HCT116 (cell line): ENCODE measurements around the gene HAP1. TPM values are rescaled to one million over a fixed set of nuclear protein-coding genes. Genes with fewer than 3 reads are reported as not detected.

ENCODE experiments used
- ATAC-seq: fragments of 200-7000 bp; cut with Tn5 transposase; 2 replicates; pipeline ENCODE4 v1.9.1; 2020; ENCODE audit warnings: mild to moderate bottlenecking, moderate library complexity
- BruUV-seq: library from RNA; stranded (reverse); fragments of 400-500 nt; replicated peaks from 2 replicates; lab custom pipeline; 2021; lab: Mats Ljungman, UMichigan
- CTCF ChIA-PET: fragments of 300-600 bp; sonication (Branson Sonifier 250); formaldehyde crosslinking; loops from one replicate; lab custom pipeline; 2021; ENCODE audit warnings: antibody characterized with exemption; lab: Charles Lee
- POLR2A ChIA-PET: fragments of 300-600, 350-600 bp; sonication (Branson Sonifier 250); formaldehyde crosslinking; loops from one replicate; lab custom pipeline; 2021; ENCODE audit warnings: antibody characterized with exemption; lab: Charles Lee
- RAD21 ChIA-PET, 2 experiments: fragments of 300-600 bp; sonication (Branson Sonifier 250); formaldehyde crosslinking; loops; one replicate each; lab custom pipeline; 2023; ENCODE audit warnings: low total read pairs in 2 of 2; ENCODE audit not compliant: uncharacterized antibody in 2 of 2, unreplicated experiment in 2 of 2, low non-redundant PET in 1 of 2; lab: Charles Lee
- DNase-seq: peaks from one replicate; pipeline ENCODE4 v3.0.0-alpha.2; 2010; ENCODE audit warnings: low read depth, low spot score
- H2AFZ ChIP-seq: fragments of 200-600 bp; shearing (Covaris generic), sonication (generic); 2 replicates; pipeline ENCODE4 v1.6.1; 2017; ENCODE audit warnings: low read depth, mixed run types, mixed read lengths, antibody characterized with exemption, low read length; ENCODE audit not compliant: poor library complexity, severe bottlenecking
- H3K27ac ChIP-seq: 2 replicates; pipeline ENCODE4 v1.5.1; 2012; ENCODE audit warnings: low read depth, low read length
- H3K27me3 ChIP-seq: fragments of 200-600 bp; sonication (generic); 2 replicates; pipeline ENCODE4 v1.6.1; 2016; ENCODE audit warnings: mixed run types, low read length, mixed read lengths; ENCODE audit not compliant: insufficient read depth
- H3K36me3 ChIP-seq, 2 experiments: fragments of 200-500 bp in 1 of 2; fragments of 200-600 bp in 1 of 2; sonication (Bioruptor generic) in 1 of 2; sonication (generic) in 1 of 2; 2 replicates each; pipeline versions ENCODE4 v1.5.1 to v1.6.1; 2014 to 2016; ENCODE audit warnings: low read length in 2 of 2, inconsistent platforms in 1 of 2, mixed read lengths in 1 of 2, mixed run types in 1 of 2; ENCODE audit not compliant: insufficient read depth in 2 of 2, control insufficient read depth in 1 of 2
- H3K4me1 ChIP-seq, 2 experiments: fragments of 200-600 bp in 1 of 2; sonication (generic) in 1 of 2; 2 replicates each; pipeline versions ENCODE4 v1.5.1 to v1.6.1; 2012 to 2017; ENCODE audit warnings: low read length in 2 of 2, inconsistent platforms in 1 of 2, mild to moderate bottlenecking in 1 of 2, mixed read lengths in 1 of 2, mixed run types in 1 of 2, moderate library complexity in 1 of 2; ENCODE audit not compliant: insufficient read depth in 2 of 2, control insufficient read depth in 1 of 2
- H3K4me2 ChIP-seq: fragments of 200-600 bp; sonication (generic); 2 replicates; pipeline ENCODE4 v1.6.1; 2017; ENCODE audit warnings: mixed run types, low read length, mixed read lengths
- H3K4me3 ChIP-seq, 2 experiments: fragments of 200-600 bp in 1 of 2; sonication (generic) in 1 of 2; replicated peaks in 1 of 2; 2 replicates each; pipeline ENCODE4 v1.5.1; 2011 to 2016; ENCODE audit warnings: low read length in 2 of 2, control low read depth in 1 of 2, low read depth in 1 of 2, mild to moderate bottlenecking in 1 of 2, mixed read lengths in 1 of 2, mixed run types in 1 of 2
- H3K79me2 ChIP-seq: fragments of 200-600 bp; sonication (generic); 2 replicates; pipeline ENCODE4 v1.6.1; 2017; ENCODE audit warnings: mild to moderate bottlenecking, mixed run types, low read length, moderate library complexity, mixed read lengths; ENCODE audit not compliant: insufficient read depth
- H3K9ac ChIP-seq: fragments of 200-600 bp; sonication (generic); 2 replicates; pipeline ENCODE4 v1.6.1; 2016; ENCODE audit warnings: low read length, mixed read lengths
- H3K9me2 ChIP-seq: fragments of 200-600 bp; sonication (generic), shearing (Covaris generic); 2 replicates; pipeline ENCODE4 v1.6.1; 2017; ENCODE audit warnings: mixed run types, mild to moderate bottlenecking, moderate library complexity; ENCODE audit not compliant: insufficient read depth
- H3K9me3 ChIP-seq, 2 experiments: fragments of 200-500 bp in 1 of 2; fragments of 200-600 bp in 1 of 2; sonication (Bioruptor generic) in 1 of 2; sonication (generic) in 1 of 2; 2 replicates each; pipeline ENCODE4 v1.6.1; 2014 to 2017; ENCODE audit warnings: low read length in 2 of 2, mixed read lengths in 2 of 2, inconsistent platforms in 1 of 2, low read depth in 1 of 2, mild to moderate bottlenecking in 1 of 2, mixed run types in 1 of 2, moderate library complexity in 1 of 2; ENCODE audit not compliant: control insufficient read depth in 1 of 2, insufficient read depth in 1 of 2
- H4K20me1 ChIP-seq: fragments of 200-600 bp; sonication (generic), shearing (Covaris generic); 2 replicates; pipeline ENCODE4 v1.6.1; 2017; ENCODE audit warnings: mixed run types, mild to moderate bottlenecking, moderate library complexity; ENCODE audit not compliant: insufficient read depth
- CEBPB ChIP-seq: IDR thresholded peaks from 2 replicates; pipeline ENCODE4 v1.6.1; 2012; ENCODE audit warnings: low read depth
- CTCF ChIP-seq, 3 experiments: fragments of 200-600 bp in 1 of 3; sonication (generic) in 1 of 3; IDR thresholded peaks in 2 of 3; conservative IDR thresholded peaks in 1 of 3; 2 replicates each; pipeline ENCODE4 v1.5.1; 2012 to 2017; ENCODE audit warnings: low read depth in 2 of 3, low read length in 2 of 3, antibody characterized with exemption in 1 of 3, borderline replicate concordance in 1 of 3, control low read depth in 1 of 3, mild to moderate bottlenecking in 1 of 3, mixed read lengths in 1 of 3, mixed run types in 1 of 3, moderate library complexity in 1 of 3; ENCODE audit not compliant: insufficient read depth in 1 of 3
- ELF1 ChIP-seq: IDR thresholded peaks from 2 replicates; pipeline ENCODE4 v1.6.1; 2012; ENCODE audit warnings: low read depth, borderline replicate concordance
- EZH2 ChIP-seq: fragments of 200-600 bp; sonication (generic); IDR thresholded peaks from 2 replicates; pipeline ENCODE4 v1.6.1; 2017; ENCODE audit warnings: antibody characterized with exemption, mixed run types
- EZH2phosphoT487 ChIP-seq: fragments of 200-600 bp; IDR thresholded peaks from 2 replicates; pipeline ENCODE4 v1.6.1; 2018; ENCODE audit warnings: antibody characterized with exemption, borderline replicate concordance
- JUND ChIP-seq: IDR thresholded peaks from 2 replicates; pipeline ENCODE4 v1.6.1; 2012
- POLR2A ChIP-seq: IDR thresholded peaks from 2 replicates; pipeline ENCODE4 v1.7.0; 2011; ENCODE audit warnings: borderline replicate concordance; ENCODE audit not compliant: insufficient read depth, insufficient read length; ENCODE audit errors: extremely low read depth
- RAD21 ChIP-seq: IDR thresholded peaks from 2 replicates; pipeline ENCODE4 v1.6.1; 2012; ENCODE audit warnings: low read depth, mild to moderate bottlenecking
- SP1 ChIP-seq: IDR thresholded peaks from 2 replicates; pipeline ENCODE4 v1.6.1; 2012; ENCODE audit warnings: low read depth
- TCF7L2 ChIP-seq: IDR thresholded peaks from 2 replicates; pipeline ENCODE4 v1.7.0; 2011; ENCODE audit warnings: borderline replicate concordance, inconsistent platforms; ENCODE audit not compliant: insufficient read depth, insufficient read length; ENCODE audit errors: extremely low read depth
- YY1 ChIP-seq: IDR thresholded peaks from 2 replicates; pipeline ENCODE4 v1.6.1; 2011; ENCODE audit warnings: low read length, low read depth, moderate library complexity, mild to moderate bottlenecking; ENCODE audit not compliant: insufficient replicate concordance; ENCODE audit errors: extremely low read depth
- ZBTB33 ChIP-seq: IDR thresholded peaks from 2 replicates; pipeline ENCODE4 v1.6.1; 2011; ENCODE audit warnings: mild to moderate bottlenecking, low read length, moderate library complexity; ENCODE audit not compliant: insufficient replicate concordance; ENCODE audit errors: extremely low read depth
- ZFX ChIP-seq: fragments of 450-650 bp; IDR thresholded peaks from 2 replicates; pipeline ENCODE4 v1.6.1; 2017
- ZNF274 ChIP-seq: fragments of 200-500 bp; sonication (Bioruptor generic); IDR thresholded peaks from 2 replicates; pipeline ENCODE4 v1.6.1; 2014; ENCODE audit warnings: mild to moderate bottlenecking, low read depth, low read length, inconsistent platforms
- intact Hi-C: fragments of 100-400 bp; cut with micrococcal nuclease; formaldehyde crosslinking; loops from 2 replicates; pipeline ENCODE4 v1.10.0; 2022
- total RNA-seq: library from RNA; stranded (reverse); gene quantifications from one replicate; pipeline ENCODE4 v1.2.1, GENCODE V29; 2021; ENCODE audit not compliant: unreplicated experiment

Gene HAP1
- total RNA-seq, 1 experiment from 2014 or later = 3.4 TPM

- no peaks in the 10 kb centered on the region for H3K79me2 ChIP-seq
- peaks cover 8 to 18% of the 10 kb centered on the region in 2 experiments for H3K4me1 ChIP-seq
- H3K9ac ChIP-seq = no peak overlapping the region
- ATAC-seq (no peak), DNase-seq (no peak)
- no peak overlapping the region for H3K4me2 ChIP-seq
- no peaks in the 10 kb centered on the region for H3K36me3 ChIP-seq
- no peak overlapping the region for H2AFZ ChIP-seq
- intact Hi-C loops = no loop called here
- H3K4me3 ChIP-seq = no peak overlapping the region
- ChIA-PET RAD21 (no interaction called here), CTCF (interaction anchor here (4.6 kb wide), 1 partner anchor 14 kb away, joined by 15 read pairs; no protein-coding TSS in a partner anchor)
- no peaks in the 10 kb centered on the region for H4K20me1 ChIP-seq
- no TSS peak for BruUV-seq
- H3K27me3 ChIP-seq = no peaks in the 10 kb centered on the region
- TF ChIP-seq POLR2A (no peak), EZH2 (no peak), EZH2phosphoT487 (no peak), ELF1 (no peak), SP1 (no peak), ZNF274 (no peak)
- TF ChIP-seq, all 23 proteins: peak for 0
- no peaks in the 10 kb centered on the region for H3K9me2 ChIP-seq
- no peak overlapping the region for H3K27ac ChIP-seq
- POLR2A ChIA-PET = interaction anchor here (4.2 to 5.7 kb wide), 2 partner anchors 8 to 11 kb away, joined by 17 to 112 read pairs; partner anchors contain the start of gene EIF1
- peaks cover 0 to 5% of the 10 kb centered on the region in 2 experiments; a peak in 1 of 4 replicates for H3K9me3 ChIP-seq
Observed at GRCh38 chr17:41680426-41681040, 53.9 kb downstream of the HAP1 start.

- intact Hi-C loops = no loop called here
- Histone ChIP-seq H4K20me1 (no peaks in the 10 kb centered on the region), H3K36me3 (no peaks in the 10 kb centered on the region), H3K27me3 (no peaks in the 10 kb centered on the region), H3K9me2 (no peaks in the 10 kb centered on the region), H3K4me3 (no peak overlapping the region), H3K79me2 (no peaks in the 10 kb centered on the region), H2AFZ (no peak overlapping the region), H3K27ac (no peak overlapping the region), H3K4me1 (peaks cover 8 to 18% of the 10 kb centered on the region in 2 experiments), H3K9me3 (peaks cover 0 to 5% of the 10 kb centered on the region in 2 experiments; a peak in 1 of 4 replicates), H3K4me2 (peak overlapping the region; percentile 57; the same call in 1 of the 2 replicates), H3K9ac (no peak overlapping the region)
- no TSS peak for BruUV-seq
- no peak for DNase-seq
- ATAC-seq = no peak
- ChIA-PET POLR2A (interaction anchor here (2.0 to 5.7 kb wide), 3 partner anchors 9 to 14 kb away, joined by 6 to 112 read pairs (median 17); partner anchors contain the start of gene EIF1), CTCF (interaction anchor here (1.0 to 4.6 kb wide), 3 partner anchors 12 to 107 kb away, joined by 3 to 15 read pairs (median 3); partner anchors contain the start of gene JUP), RAD21 (no interaction called here)
- TF ChIP-seq JUND (no peak), RAD21 (no peak), YY1 (no peak), ZFX (no peak), ZBTB33 (no peak), CTCF (IDR thresholded peaks at IDR 0.05 in 2 of 3, conservative IDR thresholded peaks at IDR 0.05 in 1 of 3; ENCODE audit: borderline replicate concordance in 1 of 3, insufficient read depth in 1 of 3, low read depth in 2 of 3, low read length in 2 of 3) (no peak), TCF7L2 (no peak), CEBPB (no peak)
Observed at GRCh38 chr17:41679740-41680425, 54.6 kb downstream of the HAP1 start.
